HG02759 (cell line): Measurements from ENCODE around the gene GATB.

Experiments used
- ATAC-seq: cut with Tn5 transposase; IDR thresholded peaks from one replicate; pipeline ENCODE4 v1.9.1; 2021; ENCODE audit warnings: mild to moderate bottlenecking, moderate library complexity; ENCODE audit not compliant: unreplicated experiment

GATB gene

GRCh38 chr4:151657896-151658295, 102.9 kb downstream of the GATB start:
- ATAC-seq: no peak

GRCh38 chr4:151656058-151656457, 104.7 kb downstream of the GATB start:
- ATAC-seq: no peak

GRCh38 chr4:151653548-151653918, 107.3 kb downstream of the GATB start:
- no peak for ATAC-seq

GRCh38 chr4:151652841-151653547, 107.8 kb downstream of the GATB start:
- no peak for ATAC-seq

- ATAC-seq: no peak
Observed at GRCh38 chr4:151651496-151651895, 109.3 kb downstream of the GATB start.

- ATAC-seq: no peak
Observed at GRCh38 chr4:151649479-151649878, 111.3 kb downstream of the GATB start.

- no peak for ATAC-seq
Observed at GRCh38 chr4:151646322-151646721, 114.5 kb downstream of the GATB start.

GRCh38 chr4:151644622-151645021, 116.2 kb downstream of the GATB start:
- ATAC-seq: no peak

- ATAC-seq: no peak
Observed at GRCh38 chr4:151643564-151643963, 117.2 kb downstream of the GATB start.

GRCh38 chr4:151641983-151642382, 118.8 kb downstream of the GATB start:
- ATAC-seq: no peak

- no peak for ATAC-seq
Observed at GRCh38 chr4:151641167-151641566, 119.6 kb downstream of the GATB start.

- ATAC-seq: no peak
Observed at GRCh38 chr4:151640381-151640780, 120.4 kb downstream of the GATB start.

- ATAC-seq: no peak
Observed at GRCh38 chr4:151638295-151638858, 122.4 kb downstream of the GATB start.

GRCh38 chr4:151631349-151631748, 129.5 kb downstream of the GATB start:
- no peak for ATAC-seq

GRCh38 chr4:151629097-151629783, 131.6 kb downstream of the GATB start:
- no peak for ATAC-seq

- no peak for ATAC-seq
Observed at GRCh38 chr4:151628001-151628608, 132.7 kb downstream of the GATB start.

- no peak for ATAC-seq
Observed at GRCh38 chr4:151627491-151627890, 133.3 kb downstream of the GATB start.

GRCh38 chr4:151626751-151627150, 134.1 kb downstream of the GATB start:
- no peak for ATAC-seq

- ATAC-seq: no peak
Observed at GRCh38 chr4:151626228-151626627, 134.6 kb downstream of the GATB start.

GRCh38 chr4:151624626-151625565, 135.9 kb downstream of the GATB start:
- ATAC-seq: no peak
